ENCODE data around the gene ZSCAN5B. TPM values are rescaled to one million over a fixed set of nuclear protein-coding genes. Genes with fewer than 3 reads are reported as not detected.
A peak's percentile ranks its signal among the peaks of the same experiment; 100 is the strongest.

Gene ZSCAN5B
- total and polyA plus RNA-seq, 8 donors, result 0.14 to 0.22 (median 0.21) TPM; not detected in 4

- Histone ChIP-seq H3K36me3 (peaks cover 0 to 27% of the 10 kb centered on the region in 2 donors), H3K27me3 (no peaks in the 10 kb centered on the region), H3K4me3 (no peak overlapping the region), H3K27ac (no peak overlapping the region), H3K9me3 (no peaks in the 10 kb centered on the region), H3K4me1 (peaks cover 6 to 39% of the 10 kb centered on the region in 2 donors)
- no peak for TF ChIP-seq CTCF (IDR thresholded peaks at IDR 0.05)
- DNase-seq (no peak), ATAC-seq (no peak)
- intact Hi-C loops (cut with DNase I), result no loop called here
These were observed 53.2 kb downstream of the ZSCAN5B start for GRCh38 chr19:56144376-56144775.

- no peak for TF ChIP-seq CTCF (IDR thresholded peaks at IDR 0.05)
- ATAC-seq, result no peak
- H3K27ac ChIP-seq, result peak overlapping the region; percentile 64 to 95
These were observed 54.6 kb downstream of the ZSCAN5B start for GRCh38 chr19:56142897-56143434.

GRCh38 chr19:56142087-56142787 is 55.3 kb downstream of the ZSCAN5B start:
- ATAC-seq (peak; percentile 27), DNase-seq (peak in 2 of 4 donors; percentile 77 to 80)
- H3K9me3 ChIP-seq, result no peaks in the 10 kb centered on the region
- H3K36me3 ChIP-seq, result peaks cover 0 to 10% of the 10 kb centered on the region in 2 donors
- intact Hi-C loops (cut with DNase I), result no loop called here
- no peaks in the 10 kb centered on the region for H3K27me3 ChIP-seq
- TF ChIP-seq CTCF (IDR thresholded peaks at IDR 0.05), result no peak
- H3K4me1 ChIP-seq, result peaks cover 6 to 60% of the 10 kb centered on the region in 2 donors
- peak overlapping the region; percentile 51 to 58 for H3K4me3 ChIP-seq
- peak overlapping the region; percentile 64 to 95 for H3K27ac ChIP-seq

More at GRCh38 chr19:56142897-56143434, 54.6 kb downstream of the ZSCAN5B start:
- H3K9me3 ChIP-seq, result no peaks in the 10 kb centered on the region
- DNase-seq, result no peak
- no peak overlapping the region for H3K4me3 ChIP-seq
- H3K27me3 ChIP-seq, result no peaks in the 10 kb centered on the region
- peaks cover 0 to 17% of the 10 kb centered on the region in 2 donors for H3K36me3 ChIP-seq
- intact Hi-C loops (cut with DNase I), result no loop called here
- peaks cover 6 to 52% of the 10 kb centered on the region in 2 donors for H3K4me1 ChIP-seq

- Histone ChIP-seq H3K27ac (peak overlapping the region; percentile 91 to 95), H3K4me1 (peaks cover 6 to 63% of the 10 kb centered on the region in 2 donors), H3K4me3 (peak overlapping the region; percentile 51 to 58), H3K36me3 (peaks cover 0 to 2% of the 10 kb centered on the region in 2 donors), H3K9me3 (no peaks in the 10 kb centered on the region), H3K27me3 (no peaks in the 10 kb centered on the region)
- TF ChIP-seq CTCF (IDR thresholded peaks at IDR 0.05), result no peak
- ATAC-seq, result no peak
- no peak for DNase-seq
- intact Hi-C loops (cut with DNase I), result no loop called here
These were observed 56.1 kb downstream of the ZSCAN5B start for GRCh38 chr19:56141417-56141993.

Data from left lung (tissue), 10 donors.